A549 (cell line): Measurements from ENCODE around the gene OPRM1. TPM values are rescaled to one million over a fixed set of nuclear protein-coding genes. Genes with fewer than 3 reads are reported as not detected.

Experiments used
- ATAC-seq, 2 experiments: fragments of 200-7000 bp in 1 of 2; fragments of >200 bp in 1 of 2; cut with Nextera tagmentation in 1 of 2; cut with Tn5 transposase in 1 of 2; 3 replicates each; pipeline versions ENCODE4 v1.8.0 to v1.9.1; 2018 to 2020; ENCODE audit warnings: mild to moderate bottlenecking in 1 of 2, moderate library complexity in 1 of 2
- CTCF ChIA-PET: fragments of 300-600 bp; sonication (Branson Sonifier 250); formaldehyde crosslinking; extraction: SDS; loops from one replicate; lab custom pipeline; 2021; ENCODE audit warnings: antibody characterized with exemption, inconsistent platforms; lab: Yijun Ruan, JAX
- POLR2A ChIA-PET: fragments of 350-600 bp; formaldehyde crosslinking; extraction: SDS; loops from one replicate; lab custom pipeline; 2021; ENCODE audit warnings: antibody characterized with exemption, inconsistent platforms; lab: Yijun Ruan, JAX
- DNase-seq, 2 experiments: peaks; one replicate each; pipeline versions ENCODE4 v3.0.0 to v3.0.0-alpha.2; 2011 to 2016; ENCODE audit warnings: low read depth in 1 of 2, low spot score in 1 of 2
- FAIRE-seq: peaks from 2 replicates; lab custom pipeline; 2011; peaks lifted over from hg19 to GRCh38; lab: Jason Lieb, UNC
- H3K27ac ChIP-seq, 2 experiments: fragments of >200 bp; sonication (Bioruptor Twin); formaldehyde crosslinking; 3 replicates each; pipeline ENCODE4 v1.5.1; 2016 to 2017
- H3K4me1 ChIP-seq: fragments of >200 bp; sonication (Bioruptor Twin); formaldehyde crosslinking; 3 replicates; pipeline ENCODE4 v1.6.1; 2016
- H3K4me2 ChIP-seq: fragments of >200 bp; sonication (Bioruptor Twin); formaldehyde crosslinking; 3 replicates; pipeline ENCODE4 v1.6.1; 2016
- H3K4me3 ChIP-seq: fragments of >200 bp; sonication (Bioruptor Twin); formaldehyde crosslinking; 3 replicates; pipeline ENCODE4 v1.5.1; 2016
- H3K9me3 ChIP-seq: fragments of >200 bp; sonication (Bioruptor Twin); formaldehyde crosslinking; 3 replicates; pipeline ENCODE4 v1.6.1; 2016
- ATOH8 ChIP-seq: fragments of 250-450 bp; sonication (Bioruptor Pico); IDR thresholded peaks from 2 replicates; pipeline ENCODE4 v1.5.0; 2020; ENCODE audit warnings: low read depth, mild to moderate bottlenecking, moderate library complexity
- BCL3 ChIP-seq: fragments of >200 bp; sonication (Bioruptor Twin); formaldehyde crosslinking; IDR thresholded peaks from 3 replicates; pipeline ENCODE4 v1.6.1; 2016
- BHLHE40 ChIP-seq: IDR thresholded peaks from 2 replicates; pipeline ENCODE4 v1.6.1; 2012; ENCODE audit warnings: low read depth, low read length, inconsistent platforms
- CHD2 ChIP-seq: fragments of 150-350 bp; IDR thresholded peaks from 2 replicates; pipeline ENCODE4 v1.6.1; 2014; ENCODE audit warnings: low read length; ENCODE audit not compliant: partially characterized antibody
- EHF ChIP-seq: fragments of 250-450 bp; sonication (Bioruptor Pico); IDR thresholded peaks from 2 replicates; pipeline ENCODE4 v1.5.0; 2020; ENCODE audit warnings: mild to moderate bottlenecking
- ELK1 ChIP-seq: fragments of 150-350 bp; IDR thresholded peaks from 2 replicates; pipeline ENCODE4 v1.6.1; 2014; ENCODE audit warnings: low read depth, mild to moderate bottlenecking, low read length
- GATA3 ChIP-seq: IDR thresholded peaks from 2 replicates; pipeline ENCODE4 v1.6.1; 2012; ENCODE audit warnings: borderline replicate concordance
- HEYL ChIP-seq: fragments of 250-450 bp; sonication (Bioruptor Pico); IDR thresholded peaks from 2 replicates; pipeline ENCODE4 v1.8.0; 2021; ENCODE audit warnings: mild to moderate bottlenecking, moderate library complexity
- JUN ChIP-seq, 2 experiments: fragments of >200 bp; sonication (Bioruptor Twin); formaldehyde crosslinking; IDR thresholded peaks; 2 replicates in 1 of 2; 3 replicates in 1 of 2; pipeline ENCODE4 v1.6.1; 2016 to 2017
- KDM1A ChIP-seq: fragments of 200-600 bp; sonication (generic); IDR thresholded peaks from 2 replicates; pipeline ENCODE4 v1.6.1; 2016; ENCODE audit warnings: low read depth, mild to moderate bottlenecking
- MAFK ChIP-seq: fragments of 450-650 bp; IDR thresholded peaks from 2 replicates; pipeline ENCODE4 v1.6.1; 2014; ENCODE audit not compliant: partially characterized antibody
- POLR2A ChIP-seq: IDR thresholded peaks from 2 replicates; pipeline ENCODE4 v1.6.1; 2012; ENCODE audit warnings: mild to moderate bottlenecking, low read length
- RAD21 ChIP-seq, 2 experiments: fragments of >200 bp in 1 of 2; sonication (Bioruptor Twin) in 1 of 2; formaldehyde crosslinking in 1 of 2; IDR thresholded peaks in 1 of 2; conservative IDR thresholded peaks in 1 of 2; 2 replicates in 1 of 2; 3 replicates in 1 of 2; pipeline ENCODE4 v1.6.1; 2012 to 2018; ENCODE audit warnings: inconsistent platforms in 1 of 2
- RARB ChIP-seq: fragments of 250-450 bp; sonication (Bioruptor Pico); IDR thresholded peaks from 2 replicates; pipeline ENCODE4 v1.8.0; 2021; ENCODE audit warnings: mild to moderate bottlenecking, moderate library complexity
- RCOR1 ChIP-seq: fragments of 150-350 bp; IDR thresholded peaks from 2 replicates; pipeline ENCODE4 v1.6.1; 2014; ENCODE audit warnings: antibody characterized with exemption, low read length, low read depth
- REST ChIP-seq: fragments of 200-600 bp; sonication (generic); IDR thresholded peaks from 2 replicates; pipeline ENCODE4 v1.6.1; 2016; ENCODE audit warnings: antibody characterized with exemption, mild to moderate bottlenecking, moderate library complexity
- WGBS: methylation state at CpG from one replicate; pipeline ENCODE4 v1.1.6; 2017; ENCODE audit errors: missing lambda C conversion rate; 5-methylcytosine and 5-hydroxymethylcytosine counted together
- polyA plus RNA-seq, 4 experiments: library from polyadenylated mRNA; depleted of rRNA in 3 of 4; stranded (reverse); fragments of >200 nt; fragmentation: RNase III in 1 of 4; extraction: RNeasy Plus Mini Kit Qiagen cat#74134 plus additional on column Dnase treatment in 1 of 4; gene quantifications; 2 replicates in 3 of 4; 3 replicates in 1 of 4; pipeline ENCODE4 v1.2.3, GENCODE V29; 2011 to 2017

The OPRM1 gene
- polyA plus RNA-seq, 2 of the 4 experiments (the other 2 are of a cell fraction), result not detected

DNA sequence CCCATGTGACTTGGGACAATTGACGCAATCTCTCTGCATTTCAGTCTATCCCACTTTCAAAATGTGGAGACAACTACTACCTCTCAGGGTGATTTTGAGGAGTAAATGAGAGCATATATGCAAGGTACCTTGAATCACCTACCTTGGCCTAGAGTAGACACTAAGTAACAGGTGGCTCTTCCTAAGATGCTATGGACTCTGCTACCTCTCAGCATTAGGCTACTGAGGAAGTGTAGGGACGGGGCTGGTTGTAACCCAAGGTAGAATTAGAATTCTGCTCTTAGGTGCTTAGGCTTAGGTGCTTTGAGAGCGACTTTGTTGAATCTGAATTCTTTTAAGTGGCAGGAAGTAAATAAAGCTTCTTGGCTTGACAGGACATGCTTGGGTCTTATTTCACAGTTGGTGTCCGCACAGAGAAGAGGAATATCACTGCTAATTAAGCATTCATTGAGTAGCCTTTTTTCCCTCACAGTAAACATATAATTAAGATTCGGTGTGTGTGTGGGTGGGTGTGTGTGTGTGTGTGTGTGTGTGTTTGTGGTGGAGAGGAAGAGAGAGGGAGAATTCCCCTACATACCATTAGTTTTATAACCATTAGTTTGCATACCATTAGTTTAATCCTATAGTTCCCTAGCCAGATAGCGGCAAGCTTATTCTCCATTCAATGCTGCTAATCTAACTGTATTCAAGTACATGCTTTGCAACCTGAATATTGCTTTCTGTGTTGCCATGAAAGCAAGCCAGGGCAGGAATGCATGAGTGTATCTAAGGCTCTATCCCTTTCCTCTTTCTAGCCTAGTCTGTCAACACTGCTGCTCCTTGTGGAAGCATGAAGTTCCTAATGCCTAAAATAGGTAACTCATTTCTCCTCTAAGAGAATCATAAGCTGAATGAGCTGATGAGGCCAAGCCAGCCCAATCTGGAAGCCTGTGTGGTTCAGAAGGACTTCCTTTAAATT is 205.0 kb downstream of the OPRM1 start:
- Histone ChIP-seq H3K27ac (no peak overlapping the region), H3K4me1 (no peaks in the 10 kb centered on the region), H3K9me3 (no peaks in the 10 kb centered on the region), H3K4me2 (no peak overlapping the region)
- ATAC-seq (no peak), DNase-seq (no peak)
- 52% methylated on average over 6 of the region's 6 CpGs for WGBS
- POLR2A ChIA-PET, result no interaction called here
- TF ChIP-seq BCL3, result no peak
- TF ChIP-seq JUN (IDR thresholded peaks at IDR 0.05), result no peak
- TF ChIP-seq POLR2A, result no peak
- no peak for TF ChIP-seq BHLHE40
- no peak for TF ChIP-seq MAFK
- no peak for TF ChIP-seq GATA3
- TF ChIP-seq KDM1A, result no peak
- TF ChIP-seq ELK1, result no peak
- no peak for TF ChIP-seq RARB (CRISPR knock-in tag)
- TF ChIP-seq ATOH8, result no peak
- no peak for TF ChIP-seq CHD2
- no peak for TF ChIP-seq RAD21 (conservative IDR thresholded peaks at IDR 0.05 in 1 of 2, IDR thresholded peaks at IDR 0.05 in 1 of 2)
- TF ChIP-seq, all 56 proteins: peak for 0
- no peak for FAIRE-seq
- H3K4me3 ChIP-seq, result no peak overlapping the region
- CTCF ChIA-PET, result interaction anchor here (0.9 to 1.0 kb wide), 2 partner anchors 33 to 90 kb away, joined by 3 read pairs; no protein-coding TSS in a partner anchor

- FAIRE-seq, result no peak
- POLR2A ChIA-PET, result no interaction called here
These were observed 206.5 kb downstream of the OPRM1 start for GRCh38 chr6:154245506-154245905.

More at GRCh38 chr6:154245506-154245905, 206.5 kb downstream of the OPRM1 start:
- ATAC-seq (no peak), DNase-seq (no peak)
- no peaks in the 10 kb centered on the region for H3K4me1 ChIP-seq
- 64% methylated on average over 5 of the region's 5 CpGs for WGBS
- H3K4me3 ChIP-seq, result no peak overlapping the region
- CTCF ChIA-PET, result interaction anchor here (1.0 kb wide), 1 partner anchor 32 kb away, joined by 3 read pairs; no protein-coding TSS in a partner anchor
- no peak overlapping the region for H3K27ac ChIP-seq
- H3K4me2 ChIP-seq, result no peak overlapping the region
- no peak for TF ChIP-seq EHF (CRISPR knock-in tag)
- no peak for TF ChIP-seq HEYL (CRISPR knock-in tag)
- no peak for TF ChIP-seq RCOR1
- TF ChIP-seq REST, result no peak
- H3K9me3 ChIP-seq, result no peaks in the 10 kb centered on the region
